ENCODE measurements around the gene LIPI.

DNA sequence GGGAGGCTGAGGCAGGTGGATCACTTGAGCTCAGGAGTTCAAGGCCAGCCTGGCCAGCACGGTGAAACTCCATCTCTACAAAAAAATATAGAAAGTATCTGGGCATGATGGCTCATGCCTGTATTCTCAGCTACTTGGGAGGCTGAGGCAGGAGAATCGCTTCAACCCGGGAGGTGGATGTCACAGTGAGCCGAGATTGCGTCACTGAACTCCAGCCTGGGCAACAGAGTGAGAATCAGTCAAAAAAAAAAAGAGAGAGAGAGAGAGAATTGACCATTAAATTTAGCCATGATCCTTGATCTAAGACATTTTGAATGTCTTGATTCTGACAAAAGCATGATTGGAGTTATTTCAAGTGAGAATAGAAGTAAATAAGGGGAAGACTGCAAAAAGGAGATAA is 24.3 kb upstream of the LIPI start:
- no peak for TF ChIP-seq POLR2A (IDR thresholded peaks at IDR 0.05; ENCODE audit: low read depth, low read length)
- no peak for TF ChIP-seq TAF1 (IDR thresholded peaks at IDR 0.05; ENCODE audit: borderline replicate concordance, low read depth, low read length)

Data from GM12892 (cell line).